Stimulated activated CD8-positive, alpha-beta memory T cell treated with anti-CD3 and anti-CD28 coated beads, Interleukin-15, amount 100 ng/mL, for 48 hours (primary cell): ENCODE data around the gene MRGPRX2.

Experiments used
- DNase-seq, 2 donors: peaks; one replicate each; pipeline ENCODE4 v3.0.0-alpha.2; 2020; ENCODE audit warnings: low read depth in 2 of 2

MRGPRX2 gene

GRCh38 chr11:19060629-19061028 is at the start of gene MRGPRX2:
TSS of gene MRGPRX2 (minus strand) at chr11:19060717. CDS start at chr11:19056402, 4,315 bp downstream.
- peak in 1 of 2 donors; percentile 5 for DNase-seq

- DNase-seq: no peak
Measured at GRCh38 chr11:19110295-19110694, 49.8 kb upstream of the MRGPRX2 start.

- no peak for DNase-seq
Measured at GRCh38 chr11:19107125-19107524, 46.6 kb upstream of the MRGPRX2 start.

GRCh38 chr11:19105011-19105410 is 44.5 kb upstream of the MRGPRX2 start:
- no peak for DNase-seq

GRCh38 chr11:19102521-19102900 is 42.0 kb upstream of the MRGPRX2 start:
- no peak for DNase-seq

- no peak for DNase-seq
Measured at GRCh38 chr11:19101796-19102520, 41.4 kb upstream of the MRGPRX2 start.

GRCh38 chr11:19100885-19101284 is 40.4 kb upstream of the MRGPRX2 start:
- DNase-seq: no peak

GRCh38 chr11:19099093-19099492 is 38.6 kb upstream of the MRGPRX2 start:
- no peak for DNase-seq

GRCh38 chr11:19094859-19095258 is 34.3 kb upstream of the MRGPRX2 start:
- DNase-seq: no peak

- no peak for DNase-seq
Measured at GRCh38 chr11:19093976-19094375, 33.5 kb upstream of the MRGPRX2 start.

GRCh38 chr11:19092850-19093249 is 32.3 kb upstream of the MRGPRX2 start:
- no peak for DNase-seq

GRCh38 chr11:19092342-19092741 is 31.8 kb upstream of the MRGPRX2 start:
- no peak for DNase-seq

- no peak for DNase-seq
Measured at GRCh38 chr11:19091366-19091765, 30.8 kb upstream of the MRGPRX2 start.

GRCh38 chr11:19089421-19089820 is 28.9 kb upstream of the MRGPRX2 start:
- DNase-seq: no peak

- DNase-seq: no peak
Measured at GRCh38 chr11:19088791-19089190, 28.3 kb upstream of the MRGPRX2 start.

GRCh38 chr11:19087658-19088057 is 27.1 kb upstream of the MRGPRX2 start:
- DNase-seq: no peak

GRCh38 chr11:19084661-19085315 is 24.3 kb upstream of the MRGPRX2 start:
- no peak for DNase-seq

- no peak for DNase-seq
Measured at GRCh38 chr11:19083166-19083565, 22.6 kb upstream of the MRGPRX2 start.

GRCh38 chr11:19080579-19080993 is 20.1 kb upstream of the MRGPRX2 start:
- no peak for DNase-seq

GRCh38 chr11:19079643-19080440 is 19.3 kb upstream of the MRGPRX2 start:
- no peak for DNase-seq

GRCh38 chr11:19077965-19078364 is 17.4 kb upstream of the MRGPRX2 start:
- no peak for DNase-seq

GRCh38 chr11:19076744-19077589 is 16.4 kb upstream of the MRGPRX2 start:
- peak; percentile 5 to 26 for DNase-seq
